GM12878 (cell line): ENCODE data around the gene TAPBP.

Experiments
- CHD4 ChIP-seq: fragments of 200-600 bp; sonication (generic); IDR thresholded peaks from 2 replicates; pipeline ENCODE4 v1.6.1; 2016; ENCODE audit warnings: mild to moderate bottlenecking
- POLR2A ChIP-seq: IDR thresholded peaks from 2 replicates; pipeline ENCODE4 v1.6.1; 2011; ENCODE audit warnings: low read depth, mild to moderate bottlenecking, low read length
- ZNF274 ChIP-seq: IDR thresholded peaks from one replicate; pipeline ENCODE4 v1.8.0; 2011; ENCODE audit not compliant: insufficient read length, insufficient read depth

GRCh38 chr6:33297956-33298772, 15.7 kb downstream of the TAPBP start:
- no peak for TF ChIP-seq CHD4
- TF ChIP-seq POLR2A, result 0 out of 2 replicates have a peak, but pooled peaks have one; percentile 52
- no peak for TF ChIP-seq ZNF274
